ENCODE results near the gene PRRC1.

PRRC1 gene

DNA sequence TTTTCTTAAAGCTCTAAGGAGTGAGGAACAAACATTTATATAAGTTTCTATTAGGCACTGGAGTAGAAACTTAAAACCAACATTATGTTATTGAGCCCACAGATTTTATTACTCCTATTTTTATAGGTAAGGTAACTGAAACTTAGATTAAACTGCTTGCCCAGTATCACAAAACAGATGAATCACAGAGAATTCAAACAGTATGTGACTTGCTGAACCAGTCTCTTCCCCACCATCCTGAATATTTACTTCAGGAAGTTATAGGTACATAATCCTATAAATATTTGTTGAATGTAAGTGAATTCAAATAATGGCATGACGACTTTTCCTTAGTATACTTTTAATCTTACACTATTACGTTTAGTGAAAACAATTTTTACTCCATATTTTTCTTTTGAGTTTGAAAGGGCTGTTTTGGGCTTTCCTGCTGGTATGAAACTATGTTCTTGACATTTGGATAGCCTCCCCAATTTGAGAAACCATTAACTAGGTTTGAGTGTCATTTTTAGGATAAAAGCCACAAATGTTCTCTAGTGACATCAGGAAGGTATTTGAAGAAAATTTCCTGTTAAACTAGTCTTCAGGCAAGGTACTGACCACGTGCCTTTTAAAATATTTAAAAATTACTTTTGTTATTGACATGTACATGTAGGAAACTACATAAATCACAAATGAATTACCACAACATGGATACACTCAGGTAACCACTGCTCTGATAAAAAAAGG, 39.3 kb downstream of the PRRC1 start:
- DNase-seq (ENCODE audit: low read depth): no peak
- H3K4me3 ChIP-seq (ENCODE audit: low read depth, low read length): no peak overlapping the region
- TF ChIP-seq CTCF (conservative IDR thresholded peaks at IDR 0.05; ENCODE audit: low read depth, low read length): no peak

- no peak for TF ChIP-seq CTCF (conservative IDR thresholded peaks at IDR 0.05; ENCODE audit: low read depth, low read length)
- DNase-seq (ENCODE audit: low read depth): no peak
- H3K4me3 ChIP-seq (ENCODE audit: low read depth, low read length): no peak overlapping the region
Measured at GRCh38 chr5:127558273-127558672, 40.8 kb downstream of the PRRC1 start.

GRCh38 chr5:127561254-127561653, 43.8 kb downstream of the PRRC1 start:
- no peak overlapping the region for H3K4me3 ChIP-seq (ENCODE audit: low read depth, low read length)
- peak; percentile 79 for DNase-seq (ENCODE audit: low read depth)
- TF ChIP-seq CTCF (conservative IDR thresholded peaks at IDR 0.05; ENCODE audit: low read depth, low read length): no peak

DNA sequence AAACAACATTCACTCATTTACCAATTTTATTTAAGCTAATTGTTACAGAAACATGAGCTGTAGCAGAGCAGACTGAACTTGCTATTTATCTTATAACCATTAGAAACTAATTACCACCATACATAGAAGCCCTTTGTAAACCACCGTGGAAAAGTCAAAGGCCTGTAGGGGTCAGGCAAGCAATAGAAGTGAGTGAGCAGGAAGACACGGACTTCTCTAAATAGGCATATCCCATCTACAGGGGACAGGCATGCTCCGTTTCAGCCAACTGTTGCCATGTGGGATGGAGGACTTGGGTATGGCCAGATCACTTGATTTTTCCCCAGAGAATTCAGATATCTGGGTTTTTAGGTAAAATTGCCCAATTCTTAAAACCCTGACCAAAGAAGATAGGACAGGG, 44.8 kb downstream of the PRRC1 start:
- DNase-seq (ENCODE audit: low read depth): peak; percentile 51
- no peak overlapping the region for H3K4me3 ChIP-seq (ENCODE audit: low read depth, low read length)
- TF ChIP-seq CTCF (conservative IDR thresholded peaks at IDR 0.05; ENCODE audit: low read depth, low read length): peak; percentile 42

- no peak for TF ChIP-seq CTCF (conservative IDR thresholded peaks at IDR 0.05; ENCODE audit: low read depth, low read length)
- no peak for DNase-seq (ENCODE audit: low read depth)
- no peak overlapping the region for H3K4me3 ChIP-seq (ENCODE audit: low read depth, low read length)
Measured at GRCh38 chr5:127563136-127563535, 45.7 kb downstream of the PRRC1 start.

- peak; percentile 82 for DNase-seq (ENCODE audit: low read depth)
- no peak overlapping the region for H3K4me3 ChIP-seq (ENCODE audit: low read depth, low read length)
- TF ChIP-seq CTCF (conservative IDR thresholded peaks at IDR 0.05; ENCODE audit: low read depth, low read length): peak; percentile 72
Measured at GRCh38 chr5:127564002-127564769, 46.7 kb downstream of the PRRC1 start.

Measured in choroid plexus epithelial cell (primary cell).